ENCODE measurements around the gene CD44.

- no peak for TF ChIP-seq CTCF (IDR thresholded peaks at IDR 0.05)
- TF ChIP-seq POLR2A (IDR thresholded peaks at IDR 0.05), result no peak
- TF ChIP-seq EP300 (IDR thresholded peaks at IDR 0.05), result no peak
Observed at GRCh38 chr11:35187996-35188395, 49.0 kb downstream of the CD44 start.
